HepG2 (cell line): Measurements from ENCODE around the gene TBC1D22A. TPM values are rescaled to one million over a fixed set of nuclear protein-coding genes. Genes with fewer than 3 reads are reported as not detected.

ENCODE experiments used
- polyA plus RNA-seq, 8 experiments: library from polyadenylated mRNA; depleted of rRNA in 3 of 8; stranded (reverse) in 7 of 8; unstranded in 1 of 8; fragments of >200 nt; fragmentation: Illumina TruSeq in 4 of 8; extraction: Trizol in 4 of 8; gene quantifications; 2 replicates each; pipeline versions ENCODE4 v1.2.1 to v1.2.3, GENCODE V29; 2011 to 2016; ENCODE audit warnings: low read depth in 4 of 8, missing spikeins in 1 of 8, mixed read lengths in 1 of 8; ENCODE audit not compliant: insufficient read depth in 1 of 8
- total RNA-seq, 5 experiments: library from RNA; depleted of rRNA; stranded (reverse); fragments of >200 nt; fragmentation: Illumina TruSeq; extraction: Trizol; gene quantifications; 2 replicates each; pipeline ENCODE4 v1.2.3, GENCODE V29; 2016; ENCODE audit warnings: low read depth in 1 of 5
- TF ChIP-seq, protein P1 (sequence below), 2 experiments: IDR thresholded peaks; 2 replicates each; pipeline ENCODE4 v1.6.1; 2011 to 2012; ENCODE audit warnings: low read length in 2 of 2, borderline replicate concordance in 1 of 2, low read depth in 1 of 2, mild to moderate bottlenecking in 1 of 2, moderate library complexity in 1 of 2
- TF ChIP-seq, protein P2 (sequence below): sonication (generic); formaldehyde crosslinking; IDR thresholded peaks from 2 replicates; pipeline ENCODE4 v1.4.0; 2020; ENCODE audit warnings: missing genetic modification reagents
- TF ChIP-seq, protein P3 (sequence below): sonication (generic); formaldehyde crosslinking; IDR thresholded peaks from 2 replicates; pipeline ENCODE4 v1.4.0; 2020; ENCODE audit warnings: mild to moderate bottlenecking, low read depth, missing genetic modification reagents

TBC1D22A gene
- total and polyA plus RNA-seq, 2 of the 13 experiments (the other 11 are each of a cell fraction or from before 2014, with no cell fraction given) = 17.3 to 18.0 TPM

DNA sequence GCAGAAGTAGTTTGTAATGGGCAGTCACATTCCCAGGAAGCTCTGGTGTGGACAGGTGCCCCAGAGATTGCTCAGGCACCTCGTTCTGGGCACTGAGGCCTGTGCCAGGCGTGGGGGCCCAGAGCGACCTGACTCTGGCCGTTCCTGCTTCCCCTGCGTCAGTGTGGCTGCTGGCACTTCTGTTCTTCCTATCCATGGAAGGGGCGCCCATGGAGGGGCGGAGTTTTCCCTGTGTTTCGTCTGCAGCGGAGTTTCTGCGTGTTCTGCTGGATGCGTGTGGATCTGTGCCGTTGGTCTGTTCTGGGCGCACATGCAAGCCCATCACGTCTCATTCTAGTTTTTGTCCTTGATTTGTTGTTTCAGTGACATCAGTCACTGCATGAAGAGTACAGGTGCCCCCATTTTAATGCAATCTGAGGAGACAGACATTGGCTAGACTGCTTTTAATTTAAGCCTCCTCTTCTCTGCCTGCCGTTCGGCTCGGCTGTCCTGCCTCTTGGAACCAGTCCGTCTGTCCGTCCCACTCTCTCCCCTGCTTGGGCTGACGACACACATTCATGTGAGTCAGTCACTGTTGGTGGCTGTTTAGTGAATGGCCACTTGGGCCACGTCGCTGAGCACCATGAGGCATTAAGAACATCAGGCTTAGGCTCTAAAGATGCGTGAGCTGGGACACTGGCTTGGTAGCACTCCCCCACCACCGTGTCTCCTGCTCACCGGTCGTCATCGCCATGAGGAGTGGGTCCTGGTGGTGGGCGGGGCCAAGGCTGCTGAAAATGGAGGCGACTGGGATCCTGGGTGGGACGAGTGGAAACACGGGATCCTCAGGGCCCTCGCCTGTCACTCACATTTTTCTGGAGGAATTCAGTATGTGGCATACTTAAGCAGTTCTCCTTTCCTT lies 255.8 kb downstream of the TBC1D22A start (continued):
- TF ChIP-seq, protein P1, sequence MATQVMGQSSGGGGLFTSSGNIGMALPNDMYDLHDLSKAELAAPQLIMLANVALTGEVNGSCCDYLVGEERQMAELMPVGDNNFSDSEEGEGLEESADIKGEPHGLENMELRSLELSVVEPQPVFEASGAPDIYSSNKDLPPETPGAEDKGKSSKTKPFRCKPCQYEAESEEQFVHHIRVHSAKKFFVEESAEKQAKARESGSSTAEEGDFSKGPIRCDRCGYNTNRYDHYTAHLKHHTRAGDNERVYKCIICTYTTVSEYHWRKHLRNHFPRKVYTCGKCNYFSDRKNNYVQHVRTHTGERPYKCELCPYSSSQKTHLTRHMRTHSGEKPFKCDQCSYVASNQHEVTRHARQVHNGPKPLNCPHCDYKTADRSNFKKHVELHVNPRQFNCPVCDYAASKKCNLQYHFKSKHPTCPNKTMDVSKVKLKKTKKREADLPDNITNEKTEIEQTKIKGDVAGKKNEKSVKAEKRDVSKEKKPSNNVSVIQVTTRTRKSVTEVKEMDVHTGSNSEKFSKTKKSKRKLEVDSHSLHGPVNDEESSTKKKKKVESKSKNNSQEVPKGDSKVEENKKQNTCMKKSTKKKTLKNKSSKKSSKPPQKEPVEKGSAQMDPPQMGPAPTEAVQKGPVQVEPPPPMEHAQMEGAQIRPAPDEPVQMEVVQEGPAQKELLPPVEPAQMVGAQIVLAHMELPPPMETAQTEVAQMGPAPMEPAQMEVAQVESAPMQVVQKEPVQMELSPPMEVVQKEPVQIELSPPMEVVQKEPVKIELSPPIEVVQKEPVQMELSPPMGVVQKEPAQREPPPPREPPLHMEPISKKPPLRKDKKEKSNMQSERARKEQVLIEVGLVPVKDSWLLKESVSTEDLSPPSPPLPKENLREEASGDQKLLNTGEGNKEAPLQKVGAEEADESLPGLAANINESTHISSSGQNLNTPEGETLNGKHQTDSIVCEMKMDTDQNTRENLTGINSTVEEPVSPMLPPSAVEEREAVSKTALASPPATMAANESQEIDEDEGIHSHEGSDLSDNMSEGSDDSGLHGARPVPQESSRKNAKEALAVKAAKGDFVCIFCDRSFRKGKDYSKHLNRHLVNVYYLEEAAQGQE (IDR thresholded peaks at IDR 0.05; ENCODE audit: borderline replicate concordance in 1 of 2, low read depth in 1 of 2, low read length in 2 of 2) = no peak
- TF ChIP-seq, protein P2, sequence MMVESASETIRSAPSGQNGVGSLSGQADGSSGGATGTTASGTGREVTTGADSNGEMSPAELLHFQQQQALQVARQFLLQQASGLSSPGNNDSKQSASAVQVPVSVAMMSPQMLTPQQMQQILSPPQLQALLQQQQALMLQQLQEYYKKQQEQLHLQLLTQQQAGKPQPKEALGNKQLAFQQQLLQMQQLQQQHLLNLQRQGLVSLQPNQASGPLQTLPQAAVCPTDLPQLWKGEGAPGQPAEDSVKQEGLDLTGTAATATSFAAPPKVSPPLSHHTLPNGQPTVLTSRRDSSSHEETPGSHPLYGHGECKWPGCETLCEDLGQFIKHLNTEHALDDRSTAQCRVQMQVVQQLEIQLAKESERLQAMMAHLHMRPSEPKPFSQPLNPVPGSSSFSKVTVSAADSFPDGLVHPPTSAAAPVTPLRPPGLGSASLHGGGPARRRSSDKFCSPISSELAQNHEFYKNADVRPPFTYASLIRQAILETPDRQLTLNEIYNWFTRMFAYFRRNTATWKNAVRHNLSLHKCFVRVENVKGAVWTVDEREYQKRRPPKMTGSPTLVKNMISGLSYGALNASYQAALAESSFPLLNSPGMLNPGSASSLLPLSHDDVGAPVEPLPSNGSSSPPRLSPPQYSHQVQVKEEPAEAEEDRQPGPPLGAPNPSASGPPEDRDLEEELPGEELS (CRISPR knock-in tag) = no peak
- TF ChIP-seq, protein P3, sequence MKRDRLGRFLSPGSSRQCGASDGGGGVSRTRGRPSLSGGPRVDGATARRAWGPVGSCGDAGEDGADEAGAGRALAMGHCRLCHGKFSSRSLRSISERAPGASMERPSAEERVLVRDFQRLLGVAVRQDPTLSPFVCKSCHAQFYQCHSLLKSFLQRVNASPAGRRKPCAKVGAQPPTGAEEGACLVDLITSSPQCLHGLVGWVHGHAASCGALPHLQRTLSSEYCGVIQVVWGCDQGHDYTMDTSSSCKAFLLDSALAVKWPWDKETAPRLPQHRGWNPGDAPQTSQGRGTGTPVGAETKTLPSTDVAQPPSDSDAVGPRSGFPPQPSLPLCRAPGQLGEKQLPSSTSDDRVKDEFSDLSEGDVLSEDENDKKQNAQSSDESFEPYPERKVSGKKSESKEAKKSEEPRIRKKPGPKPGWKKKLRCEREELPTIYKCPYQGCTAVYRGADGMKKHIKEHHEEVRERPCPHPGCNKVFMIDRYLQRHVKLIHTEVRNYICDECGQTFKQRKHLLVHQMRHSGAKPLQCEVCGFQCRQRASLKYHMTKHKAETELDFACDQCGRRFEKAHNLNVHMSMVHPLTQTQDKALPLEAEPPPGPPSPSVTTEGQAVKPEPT (CRISPR knock-in tag) = no peak
